PFSK-1 (cell line): Measurements from ENCODE around the gene PPFIBP2.

Experiments used
- POLR2AphosphoS5 ChIP-seq: IDR thresholded peaks from 2 replicates; pipeline ENCODE4 v1.6.1; 2012; ENCODE audit warnings: low read depth, mild to moderate bottlenecking, control low read depth, low read length, moderate library complexity
- REST ChIP-seq, 2 experiments: IDR thresholded peaks; 2 replicates each; pipeline versions ENCODE4 v1.6.1 to v1.8.0; 2011 to 2012; ENCODE audit warnings: low read depth in 2 of 2, low read length in 2 of 2, control low read depth in 1 of 2, inconsistent platforms in 1 of 2, mild to moderate bottlenecking in 1 of 2, moderate library complexity in 1 of 2; ENCODE audit not compliant: insufficient read depth in 1 of 2
- SIN3A ChIP-seq: IDR thresholded peaks from 2 replicates; pipeline ENCODE4 v1.6.1; 2012; ENCODE audit warnings: mild to moderate bottlenecking, low read length, moderate library complexity, borderline replicate concordance; ENCODE audit not compliant: insufficient read depth
- TAF1 ChIP-seq: IDR thresholded peaks from 2 replicates; pipeline ENCODE4 v1.6.1; 2012; ENCODE audit warnings: low read length, control low read depth, borderline replicate concordance; ENCODE audit not compliant: insufficient read depth

GRCh38 chr11:7498193-7498592 is 15.6 kb upstream of the PPFIBP2 start:
- TF ChIP-seq REST (IDR thresholded peaks at IDR 0.05; ENCODE audit: insufficient read depth in 1 of 2, low read depth in 2 of 2, low read length in 2 of 2): no peak
- no peak for TF ChIP-seq SIN3A
- TF ChIP-seq POLR2AphosphoS5: no peak
- TF ChIP-seq TAF1: no peak
